ENCODE data around the gene TMPRSS15. TPM values are rescaled to one million over a fixed set of nuclear protein-coding genes. Genes with fewer than 3 reads are reported as not detected.

TMPRSS15 gene
- total and polyA plus RNA-seq, 9 of the 15 experiments (the other 6 are each of a cell fraction or from before 2014, with no cell fraction given) = 0.03 to 0.11 (median 0.04) TPM; not detected in 4

- FAIRE-seq (no peak), ATAC-seq (no peak), DNase-seq (ENCODE audit: extremely low read depth in 1 of 4, low spot score in 3 of 4) (no peak)
- 5% methylated on average over 2 of the region's 2 CpGs for WGBS (ENCODE audit: insufficient coverage, low coverage, missing lambda C conversion rate)
- ChIA-PET POLR2A (no interaction called here), CTCF (ENCODE audit: low intra/inter-chr PET ratio) (no interaction called here)
- Histone ChIP-seq H3K9me3 (replicated peaks; ENCODE audit: control insufficient read depth, insufficient read depth, low read depth, low read length) (peaks cover 2% of the 10 kb centered on the region; the same call in 1 of the 2 replicates), H3K4me2 (ENCODE audit: insufficient read depth, low read length) (no peak overlapping the region), H2AFZ (ENCODE audit: low read depth, low read length) (no peak overlapping the region), H3K4me3 (no peak overlapping the region), H3K27me3 (ENCODE audit: control insufficient read depth in 2 of 2, insufficient read depth in 2 of 2, low read length in 2 of 2) (no peaks in the 10 kb centered on the region), H3K4me1 (replicated peaks in 1 of 2; ENCODE audit: control insufficient read depth in 2 of 2, insufficient read depth in 2 of 2, low read length in 2 of 2) (no peaks in the 10 kb centered on the region), H3K79me2 (ENCODE audit: control insufficient read depth, insufficient read depth, low read length) (no peaks in the 10 kb centered on the region), H4K20me1 (replicated peaks; ENCODE audit: control insufficient read depth, insufficient read depth, low read length) (no peaks in the 10 kb centered on the region), H3K9ac (ENCODE audit: insufficient read depth in 1 of 2, low read depth in 2 of 2, low read length in 2 of 2) (no peak overlapping the region), H3K36me3 (ENCODE audit: control insufficient read depth, insufficient read depth, low read length) (no peaks in the 10 kb centered on the region), H3K9me1 (ENCODE audit: control insufficient read depth, insufficient read depth, low read length) (no peaks in the 10 kb centered on the region), H3K27ac (ENCODE audit: extremely low read depth, low read depth, low read length) (no peak overlapping the region)
- TF ChIP-seq KLF13 (tag; IDR thresholded peaks at IDR 0.05; ENCODE audit: borderline replicate concordance, low read depth) (no peak), NR3C1 (CRISPR knock-in tag; IDR thresholded peaks at IDR 0.05) (no peak), SMAD4 (CRISPR knock-in tag; conservative IDR thresholded peaks at IDR 0.05) (no peak), POU5F1 (IDR thresholded peaks at IDR 0.05; ENCODE audit: borderline replicate concordance, low read depth, low read length, partially characterized antibody) (no peak), HEY1 (CRISPR knock-in tag; IDR thresholded peaks at IDR 0.05; ENCODE audit: borderline replicate concordance) (no peak), MBD1 (CRISPR knock-in tag; IDR thresholded peaks at IDR 0.05) (no peak), SNIP1 (IDR thresholded peaks at IDR 0.05; ENCODE audit: low read depth) (no peak), MEIS2 (IDR thresholded peaks at IDR 0.05; ENCODE audit: partially characterized antibody) (no peak), ZC3H8 (IDR thresholded peaks at IDR 0.05) (no peak), ZNF384 (IDR thresholded peaks at IDR 0.05; ENCODE audit: low read depth, low read length) (no peak), SRSF7 (optimal IDR thresholded peaks at IDR 0.05; ENCODE audit: low read depth, low read length) (no peak), NFXL1 (CRISPR knock-in tag; IDR thresholded peaks at IDR 0.05) (no peak), IRF2 (CRISPR knock-in tag; IDR thresholded peaks at IDR 0.05) (no peak), ZBED1 (IDR thresholded peaks at IDR 0.05) (no peak), HES1 (IDR thresholded peaks at IDR 0.05; ENCODE audit: low read depth) (no peak), ZSCAN29 (IDR thresholded peaks at IDR 0.05) (no peak), ARID3B (CRISPR knock-in tag; IDR thresholded peaks at IDR 0.05; ENCODE audit: borderline replicate concordance) (no peak), FOXJ3 (CRISPR knock-in tag; IDR thresholded peaks at IDR 0.05) (no peak), SNAPC5 (CRISPR knock-in tag; IDR thresholded peaks at IDR 0.05) (no peak)
- intact Hi-C loops (cut with micrococcal nuclease) = no loop called here
- BruUV-seq (replicated peaks) = no TSS peak
- in situ Hi-C loops (cut with MboI) = no loop called here
These were observed 153.9 kb downstream of the TMPRSS15 start for GRCh38 chr21:18249672-18250071.

All from K562 (cell line).